Measurements from ENCODE around the gene ACSL5. TPM values are rescaled to one million over a fixed set of nuclear protein-coding genes. Genes with fewer than 3 reads are reported as not detected.

The ACSL5 gene
- total and polyA plus RNA-seq, 2 of the 4 experiments (the other 2 are of a cell fraction), result 0.87 to 1.3 TPM

DNA sequence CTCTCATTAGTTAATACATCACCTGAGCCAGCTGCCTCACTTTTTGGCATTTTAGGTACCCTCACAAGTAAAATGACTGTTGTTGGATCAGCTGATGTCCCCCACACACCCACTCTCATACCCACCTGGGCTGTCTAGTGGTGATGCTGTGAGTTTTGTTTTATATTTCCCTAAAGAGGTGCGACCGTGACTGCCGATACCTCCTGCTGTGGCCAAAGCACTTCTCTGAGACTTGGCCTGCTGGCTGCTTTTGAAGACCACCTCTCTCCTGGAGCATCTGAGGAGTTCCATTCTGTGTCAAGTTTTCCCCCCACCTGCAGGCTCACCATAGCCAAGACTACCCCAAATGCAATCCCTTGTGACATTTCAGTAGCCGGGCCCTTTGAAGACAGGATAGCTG lies 6.4 kb upstream of the ACSL5 start:
- Histone ChIP-seq H3K9me1 (ENCODE audit: insufficient read depth, low read length) (no peaks in the 10 kb centered on the region), H3K36me3 (ENCODE audit: control insufficient read depth, insufficient read depth, low read length) (no peaks in the 10 kb centered on the region), H3K4me3 (ENCODE audit: insufficient read depth, low read depth, low read length) (no peak overlapping the region), H2BK5ac (ENCODE audit: low read depth, low read length, poor library complexity, severe bottlenecking) (no peak overlapping the region), H4K5ac (ENCODE audit: low read depth, low read length) (no peak overlapping the region), H2BK120ac (ENCODE audit: low read depth, low read length) (no peak overlapping the region), H3K14ac (replicated peaks; ENCODE audit: low read depth, low read length) (no peak overlapping the region), H4K91ac (ENCODE audit: insufficient read depth, low read depth, low read length) (no peak overlapping the region), H2AK9ac (replicated peaks; ENCODE audit: low read depth, low read length, poor library complexity) (no peak overlapping the region), H3K23ac (ENCODE audit: low read depth, low read length) (no peak overlapping the region), H3K9me3 (ENCODE audit: control insufficient read depth, insufficient read depth, low read length) (no peaks in the 10 kb centered on the region), H4K8ac (ENCODE audit: low read depth in 2 of 2, low read length in 2 of 2) (no peak overlapping the region), H2AFZ (replicated peaks; ENCODE audit: low read length, poor library complexity) (no peak overlapping the region), H2BK20ac (ENCODE audit: low read depth, low read length) (no peak overlapping the region), H4K20me1 (ENCODE audit: insufficient read depth, low read length) (no peaks in the 10 kb centered on the region), H3K4me2 (ENCODE audit: low read depth, low read length) (no peak overlapping the region), H2AK5ac (ENCODE audit: low read depth, low read length) (no peak overlapping the region), H3K27ac (ENCODE audit: insufficient read depth, low read length) (no peak overlapping the region), H3K9ac (ENCODE audit: low read depth, low read length) (no peak overlapping the region), H3K18ac (ENCODE audit: low read depth, low read length) (no peak overlapping the region), H3K4me1 (ENCODE audit: control insufficient read depth, insufficient read depth, low read length) (no peaks in the 10 kb centered on the region), H3K4ac (ENCODE audit: low read depth, low read length) (no peak overlapping the region), H3K27me3 (ENCODE audit: control insufficient read depth, insufficient read depth, low read length) (peaks cover 1% of the 10 kb centered on the region), H2BK15ac (ENCODE audit: low read depth, low read length) (no peak overlapping the region), H3K56ac (ENCODE audit: extremely low read depth, insufficient read depth, low read length) (no peak overlapping the region), H3K79me1 (ENCODE audit: low read depth in 1 of 2, low read length in 2 of 2) (no peaks in the 10 kb centered on the region)
- 90% methylated on average over 2 of the region's 4 CpGs; no CpG with 5 or more reads in 1 of the 2 experiments for WGBS, 2 experiments (ENCODE audit: extremely low coverage in 2 of 2, insufficient read length in 1 of 2)
- intact Hi-C loops (cut with micrococcal nuclease) (no loop called here), in situ Hi-C loops (cut with MboI; ENCODE audit: low sequenced_read_pairs) (no loop called here), dilution Hi-C loops (cut with HindIII; ENCODE audit: low sequenced_read_pairs, unreplicated experiment) (no loop called here)
- ATAC-seq (ENCODE audit: low read depth) (no peak), DNase-seq (no peak)
- TF ChIP-seq BHLHE40 (IDR thresholded peaks at IDR 0.05; ENCODE audit: low read depth, low read length) (no peak), MAZ (IDR thresholded peaks at IDR 0.05; ENCODE audit: borderline replicate concordance, low read depth, low read length) (no peak), CTCF (conservative IDR thresholded peaks at IDR 0.05; ENCODE audit: low read depth, low read length) (no peak)
- ChIA-PET POLR2A (ENCODE audit: unreplicated experiment) (no interaction called here), CTCF (no interaction called here)
- no TSS peak for BruUV-seq (replicated peaks)

All from IMR-90 (cell line).